ENCODE results near the gene PGR.

Gene PGR

GRCh38 chr11:100981196-100981824 lies 148.3 kb downstream of the PGR start:
- Histone ChIP-seq H3K4me1 (ENCODE audit: insufficient read depth, low read length) (peaks cover 8% of the 10 kb centered on the region), H3K9me3 (ENCODE audit: low read length) (no peaks in the 10 kb centered on the region), H3K27me3 (ENCODE audit: insufficient read depth, low read length) (no peaks in the 10 kb centered on the region), H3K4me3 (ENCODE audit: low read length) (no peak overlapping the region), H2AFZ (ENCODE audit: low read depth, low read length) (no peak overlapping the region), H3K36me3 (ENCODE audit: insufficient read depth, low read length) (peaks cover 2% of the 10 kb centered on the region)

GRCh38 chr11:100980156-100980555 lies 149.5 kb downstream of the PGR start:
- no peaks in the 10 kb centered on the region for H3K27me3 ChIP-seq (ENCODE audit: insufficient read depth, low read length)
- peaks cover 2% of the 10 kb centered on the region for H3K36me3 ChIP-seq (ENCODE audit: insufficient read depth, low read length)
- H3K9me3 ChIP-seq (ENCODE audit: low read length), result no peaks in the 10 kb centered on the region
- no peak overlapping the region for H3K4me3 ChIP-seq (ENCODE audit: low read length)
- no peak overlapping the region for H2AFZ ChIP-seq (ENCODE audit: low read depth, low read length)
- H3K4me1 ChIP-seq (ENCODE audit: insufficient read depth, low read length), result peaks cover 8% of the 10 kb centered on the region

All from neuron (in vitro differentiated cells).